ENCODE data around the gene PLB1. TPM values are rescaled to one million over a fixed set of nuclear protein-coding genes. Genes with fewer than 3 reads are reported as not detected.

Gene PLB1
- polyA plus RNA-seq, 1 donor from 2014 or later: 2.8 TPM

DNA sequence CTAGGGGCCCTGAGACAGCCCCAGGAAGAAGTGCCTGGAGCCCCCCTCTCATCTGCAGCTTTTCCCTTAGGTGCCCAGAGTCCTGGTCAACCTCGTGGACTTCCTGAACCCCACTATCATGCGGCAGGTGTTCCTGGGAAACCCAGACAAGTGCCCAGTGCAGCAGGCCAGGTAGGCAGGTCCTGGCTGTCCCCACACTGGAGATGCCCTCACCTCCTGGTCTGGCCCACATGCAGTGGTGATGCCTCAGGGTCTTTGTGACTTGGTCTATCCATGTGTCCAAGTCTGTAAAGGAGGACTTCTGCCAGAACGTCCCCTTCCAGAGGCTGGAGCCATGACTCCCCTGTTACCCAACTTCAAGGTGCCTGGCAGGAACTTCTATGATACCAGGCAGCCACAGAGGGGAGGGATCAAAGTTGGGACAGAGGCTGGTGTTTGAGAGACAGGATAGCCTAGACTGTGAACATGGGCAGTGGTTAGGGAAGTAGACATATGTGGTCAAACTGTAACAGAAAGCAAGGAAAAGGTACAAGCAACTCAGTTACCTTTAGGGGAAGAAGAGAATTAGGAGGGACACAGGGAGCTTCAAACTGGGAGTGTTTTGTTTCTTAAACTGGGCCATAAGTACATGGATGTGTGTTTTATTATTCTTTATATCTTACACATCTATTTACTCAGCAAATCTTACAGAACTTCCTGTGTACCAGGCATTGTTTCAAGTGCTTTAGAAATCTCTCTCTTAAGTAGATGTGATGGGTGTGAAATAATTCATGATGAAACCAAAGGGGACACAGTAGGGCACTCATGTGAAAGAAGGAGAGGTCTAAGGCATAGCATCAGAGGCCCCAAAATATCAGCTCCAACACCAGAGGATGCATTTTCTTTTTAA is 107.1 kb downstream of the PLB1 start:
- no peak overlapping the region for H3K4me3 ChIP-seq (ENCODE audit: low read length)
- no peak for TF ChIP-seq SMC3 (conservative IDR thresholded peaks at IDR 0.05; ENCODE audit: poor library complexity)
- no peak for TF ChIP-seq TAF1 (IDR thresholded peaks at IDR 0.05; ENCODE audit: low read depth)
- TF ChIP-seq POLR2AphosphoS5 (IDR thresholded peaks at IDR 0.05): no peak

DNA sequence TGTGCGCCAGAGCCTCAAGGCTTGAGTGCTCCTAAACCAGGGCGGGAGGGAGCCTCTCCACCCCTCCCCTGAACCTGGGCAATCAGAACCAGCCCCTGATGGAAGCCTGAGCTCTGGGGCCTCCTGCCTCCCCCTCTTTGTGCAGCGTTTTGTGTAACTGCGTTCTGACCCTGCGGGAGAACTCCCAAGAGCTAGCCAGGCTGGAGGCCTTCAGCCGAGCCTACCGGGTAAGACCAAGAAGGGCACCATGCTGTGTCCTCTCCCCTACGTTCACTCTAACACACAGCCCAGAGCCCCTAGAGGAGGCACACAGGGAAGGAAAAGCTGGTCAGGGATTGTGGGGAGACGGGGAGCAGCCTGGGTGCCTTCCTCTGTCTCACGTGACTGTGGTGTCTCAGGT is 108.0 kb downstream of the PLB1 start:
- H3K27me3 ChIP-seq (ENCODE audit: insufficient read depth, low read depth, low read length): no peaks in the 10 kb centered on the region
- no peak for TF ChIP-seq SMC3 (conservative IDR thresholded peaks at IDR 0.05; ENCODE audit: poor library complexity)
- TF ChIP-seq, protein P1, sequence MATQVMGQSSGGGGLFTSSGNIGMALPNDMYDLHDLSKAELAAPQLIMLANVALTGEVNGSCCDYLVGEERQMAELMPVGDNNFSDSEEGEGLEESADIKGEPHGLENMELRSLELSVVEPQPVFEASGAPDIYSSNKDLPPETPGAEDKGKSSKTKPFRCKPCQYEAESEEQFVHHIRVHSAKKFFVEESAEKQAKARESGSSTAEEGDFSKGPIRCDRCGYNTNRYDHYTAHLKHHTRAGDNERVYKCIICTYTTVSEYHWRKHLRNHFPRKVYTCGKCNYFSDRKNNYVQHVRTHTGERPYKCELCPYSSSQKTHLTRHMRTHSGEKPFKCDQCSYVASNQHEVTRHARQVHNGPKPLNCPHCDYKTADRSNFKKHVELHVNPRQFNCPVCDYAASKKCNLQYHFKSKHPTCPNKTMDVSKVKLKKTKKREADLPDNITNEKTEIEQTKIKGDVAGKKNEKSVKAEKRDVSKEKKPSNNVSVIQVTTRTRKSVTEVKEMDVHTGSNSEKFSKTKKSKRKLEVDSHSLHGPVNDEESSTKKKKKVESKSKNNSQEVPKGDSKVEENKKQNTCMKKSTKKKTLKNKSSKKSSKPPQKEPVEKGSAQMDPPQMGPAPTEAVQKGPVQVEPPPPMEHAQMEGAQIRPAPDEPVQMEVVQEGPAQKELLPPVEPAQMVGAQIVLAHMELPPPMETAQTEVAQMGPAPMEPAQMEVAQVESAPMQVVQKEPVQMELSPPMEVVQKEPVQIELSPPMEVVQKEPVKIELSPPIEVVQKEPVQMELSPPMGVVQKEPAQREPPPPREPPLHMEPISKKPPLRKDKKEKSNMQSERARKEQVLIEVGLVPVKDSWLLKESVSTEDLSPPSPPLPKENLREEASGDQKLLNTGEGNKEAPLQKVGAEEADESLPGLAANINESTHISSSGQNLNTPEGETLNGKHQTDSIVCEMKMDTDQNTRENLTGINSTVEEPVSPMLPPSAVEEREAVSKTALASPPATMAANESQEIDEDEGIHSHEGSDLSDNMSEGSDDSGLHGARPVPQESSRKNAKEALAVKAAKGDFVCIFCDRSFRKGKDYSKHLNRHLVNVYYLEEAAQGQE (IDR thresholded peaks at IDR 0.05; ENCODE audit: borderline replicate concordance): no peak
- H3K9ac ChIP-seq (ENCODE audit: low read length): no peak overlapping the region
- H3K4me3 ChIP-seq (ENCODE audit: low read length): no peak overlapping the region
- H3K79me2 ChIP-seq (replicated peaks; ENCODE audit: insufficient read depth, low read length): no peaks in the 10 kb centered on the region
- no peaks in the 10 kb centered on the region for H3F3A ChIP-seq (ENCODE audit: insufficient read depth, low read length, poor library complexity, severe bottlenecking)
- no peaks in the 10 kb centered on the region for H3K9me2 ChIP-seq (ENCODE audit: insufficient read depth, low read length)
- no peak overlapping the region for H3K4me2 ChIP-seq (ENCODE audit: low read length)
- H2AFZ ChIP-seq (ENCODE audit: low read depth, low read length): no peak overlapping the region
- H3K36me3 ChIP-seq (ENCODE audit: insufficient read depth, low read length): no peaks in the 10 kb centered on the region
- no peaks in the 10 kb centered on the region for H3K9me3 ChIP-seq (ENCODE audit: low read length)
- no peak overlapping the region for H3K27ac ChIP-seq (ENCODE audit: low read length)
- no peaks in the 10 kb centered on the region for H4K20me1 ChIP-seq (ENCODE audit: insufficient read depth)

More for the DNA sequence above, 107.1 kb downstream of the PLB1 start:
- Histone ChIP-seq H3K36me3 (ENCODE audit: insufficient read depth, low read length) (no peaks in the 10 kb centered on the region), H3K27ac (ENCODE audit: low read length) (no peak overlapping the region), H3K79me2 (replicated peaks; ENCODE audit: insufficient read depth, low read length) (no peaks in the 10 kb centered on the region), H3K27me3 (ENCODE audit: insufficient read depth, low read depth, low read length) (no peaks in the 10 kb centered on the region), H3F3A (ENCODE audit: insufficient read depth, low read length, poor library complexity, severe bottlenecking) (no peaks in the 10 kb centered on the region), H3K9me3 (ENCODE audit: low read length) (no peaks in the 10 kb centered on the region), H3K9me2 (ENCODE audit: insufficient read depth, low read length) (no peaks in the 10 kb centered on the region), H4K20me1 (ENCODE audit: insufficient read depth) (no peaks in the 10 kb centered on the region), H2AFZ (ENCODE audit: low read depth, low read length) (no peak overlapping the region), H3K4me2 (ENCODE audit: low read length) (no peak overlapping the region), H3K9ac (ENCODE audit: low read length) (no peak overlapping the region)

DNA sequence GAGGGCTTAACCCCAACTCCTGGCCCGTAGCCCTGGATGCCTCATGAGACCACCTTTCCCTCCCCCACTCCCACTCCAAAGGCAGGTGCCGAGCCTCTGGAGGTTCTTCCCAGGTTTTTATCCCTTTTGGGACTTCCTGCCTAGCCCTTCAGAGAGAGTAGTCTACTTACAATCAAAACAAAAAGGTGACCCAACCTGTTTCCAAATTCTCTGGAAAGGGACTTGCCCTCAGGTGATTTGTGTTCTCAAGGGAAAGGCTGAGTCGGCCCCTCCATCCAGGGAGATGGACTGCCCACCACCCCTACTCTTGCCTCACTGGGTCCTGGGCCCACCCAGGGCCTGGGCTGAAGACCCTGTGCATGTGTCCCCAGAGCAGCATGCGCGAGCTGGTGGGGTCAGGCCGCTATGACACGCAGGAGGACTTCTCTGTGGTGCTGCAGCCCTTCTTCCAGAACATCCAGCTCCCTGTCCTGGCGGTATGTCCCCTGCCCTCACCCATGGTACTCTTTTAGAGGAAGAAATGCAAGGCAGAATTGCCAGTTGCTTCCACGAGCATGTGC is 108.5 kb downstream of the PLB1 start:
- Histone ChIP-seq H3K4me3 (ENCODE audit: low read length) (no peak overlapping the region), H3K9me2 (ENCODE audit: insufficient read depth, low read length) (no peaks in the 10 kb centered on the region), H3K9ac (ENCODE audit: low read length) (no peak overlapping the region), H3K36me3 (ENCODE audit: insufficient read depth, low read length) (no peaks in the 10 kb centered on the region), H3K27me3 (ENCODE audit: insufficient read depth, low read depth, low read length) (no peaks in the 10 kb centered on the region), H3K79me2 (replicated peaks; ENCODE audit: insufficient read depth, low read length) (no peaks in the 10 kb centered on the region), H3F3A (ENCODE audit: insufficient read depth, low read length, poor library complexity, severe bottlenecking) (no peaks in the 10 kb centered on the region), H3K4me2 (ENCODE audit: low read length) (no peak overlapping the region), H3K27ac (ENCODE audit: low read length) (no peak overlapping the region), H4K20me1 (ENCODE audit: insufficient read depth) (no peaks in the 10 kb centered on the region), H2AFZ (ENCODE audit: low read depth, low read length) (no peak overlapping the region), H3K9me3 (ENCODE audit: low read length) (no peaks in the 10 kb centered on the region)
- no peak for TF ChIP-seq MXI1 (conservative IDR thresholded peaks at IDR 0.05; ENCODE audit: poor library complexity, severe bottlenecking)
- no peak for TF ChIP-seq EZH2 (IDR thresholded peaks at IDR 0.05; ENCODE audit: borderline replicate concordance, insufficient read depth, low read length, poor library complexity, severe bottlenecking)
- no peak for TF ChIP-seq RAD21 (conservative IDR thresholded peaks at IDR 0.05)
- no peak for TF ChIP-seq POLR2AphosphoS5 (IDR thresholded peaks at IDR 0.05)

All from neural cell (in vitro differentiated cells).